ENCODE data around the gene ECM1. TPM values are rescaled to one million over a fixed set of nuclear protein-coding genes. Genes with fewer than 3 reads are reported as not detected.

ECM1 gene
- total RNA-seq, 1 donor from 2014 or later = 1.2 TPM

- intact Hi-C loops (cut with micrococcal nuclease) = loop anchor here (10.0 kb wide), 1 partner anchor 257 kb away; the partner anchor contains the start of gene CA14
Observed at GRCh38 chr1:150511985-150512660, 4.2 kb downstream of the ECM1 start.

DNA sequence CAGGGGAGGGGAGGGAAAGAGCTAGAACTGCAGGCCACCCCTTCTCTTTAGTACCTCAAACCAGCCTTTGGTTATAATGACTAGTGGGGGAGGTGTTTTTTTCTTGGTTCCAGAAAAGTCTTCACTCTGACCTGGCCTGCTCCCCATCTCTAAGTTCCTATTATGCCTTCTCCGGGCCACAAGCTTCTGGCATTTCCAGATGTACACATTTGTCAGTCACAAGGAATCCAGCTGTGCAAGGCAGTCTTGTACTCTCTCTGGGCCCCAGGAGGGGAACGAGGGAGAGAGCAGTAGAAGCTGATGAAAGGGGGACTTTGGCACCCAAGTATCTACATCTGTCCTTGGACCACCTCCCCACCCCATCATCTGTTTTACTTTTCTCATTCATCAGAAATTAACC, 4.9 kb downstream of the ECM1 start:
- intact Hi-C loops (cut with micrococcal nuclease) = loop anchor here (10.0 kb wide), 1 partner anchor 258 kb away; the partner anchor contains the start of gene CA14

- intact Hi-C loops (cut with micrococcal nuclease) = loop anchor here (10.0 kb wide), 1 partner anchor 259 kb away; the partner anchor contains the start of gene CA14
Observed at GRCh38 chr1:150513351-150513791, 5.5 kb downstream of the ECM1 start.

DNA sequence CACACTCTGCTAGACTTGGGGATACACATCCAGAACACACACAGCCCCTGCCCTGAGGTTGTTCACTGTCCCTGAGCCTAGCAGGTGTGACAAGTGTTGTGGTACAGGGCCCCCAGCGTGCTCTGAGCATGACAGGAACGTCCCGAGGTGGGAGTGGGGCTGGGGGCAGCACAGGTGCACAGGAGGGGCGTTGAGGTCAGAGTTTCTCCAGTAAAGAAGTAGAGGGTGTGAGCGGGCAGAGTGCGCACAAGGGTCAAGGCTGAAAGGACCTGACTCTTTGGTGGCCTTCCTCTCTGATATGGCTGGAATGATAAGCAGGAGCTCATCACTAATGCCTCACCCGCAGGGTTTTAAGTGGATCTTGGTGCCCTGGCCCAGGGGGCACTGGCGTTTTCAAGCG, 6.4 kb downstream of the ECM1 start:
- intact Hi-C loops (cut with micrococcal nuclease) = loop anchor here (10.0 kb wide), 1 partner anchor 259 kb away; the partner anchor contains the start of gene CA14

DNA sequence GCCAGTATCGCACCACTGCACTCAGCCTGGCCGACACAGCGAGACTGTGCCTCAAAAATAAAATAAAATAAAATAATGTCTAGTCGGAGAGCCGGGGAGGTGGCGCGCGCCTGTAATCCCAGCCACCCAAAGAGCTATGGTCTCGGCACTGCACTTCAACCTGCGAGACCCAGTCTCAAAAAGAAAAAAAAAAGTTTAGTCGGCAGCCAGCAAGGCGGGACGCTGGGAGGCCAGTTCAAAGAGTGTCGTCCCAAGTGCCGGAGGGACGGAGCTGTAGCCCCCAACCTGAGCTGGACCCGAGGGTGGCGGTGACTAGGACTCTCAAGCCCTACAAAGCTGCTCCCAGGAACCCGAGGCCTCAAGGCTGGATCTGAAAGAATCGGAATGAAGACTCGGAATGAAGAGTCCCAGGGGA, 7.0 kb downstream of the ECM1 start:
- intact Hi-C loops (cut with micrococcal nuclease) = loop anchor here (1.0 to 10.0 kb wide), 3 partner anchors 28 to 260 kb away; partner anchors contain the start of genes CA14 and TARS2

DNA sequence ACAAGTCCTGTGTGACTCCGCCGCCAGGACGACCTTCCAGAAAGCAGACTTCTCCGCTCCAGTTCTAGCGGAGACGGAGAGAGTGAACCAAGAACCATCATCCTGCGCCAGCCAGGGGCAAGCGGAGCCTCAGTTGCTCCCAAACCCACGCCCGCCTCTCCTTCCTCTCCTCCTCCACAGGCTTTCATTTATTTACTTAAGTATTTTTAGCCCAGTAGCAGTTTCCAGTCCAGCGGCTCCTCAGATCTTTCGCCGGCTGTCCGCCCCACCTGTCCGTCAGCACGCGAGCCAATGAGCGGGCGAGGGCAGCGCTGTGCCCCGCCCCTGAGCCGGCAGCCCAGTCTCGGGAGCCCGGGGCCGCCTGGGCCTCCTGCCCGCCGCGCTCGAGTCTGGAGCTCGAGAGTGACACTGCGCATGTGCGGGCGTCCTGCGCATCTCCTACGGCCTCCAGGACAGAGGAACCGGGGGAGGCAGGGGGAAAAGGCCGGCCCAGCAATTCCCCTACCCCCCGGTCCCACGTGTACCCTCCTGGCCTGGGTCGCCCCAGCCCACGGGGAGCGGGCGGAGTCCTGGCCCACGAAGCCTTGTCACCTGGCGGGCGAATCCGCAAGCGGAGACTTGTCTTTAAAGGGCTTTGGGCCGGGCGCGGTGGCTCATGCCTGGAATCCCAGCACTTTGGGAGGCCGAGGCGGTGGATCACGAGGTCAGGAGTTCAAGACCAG, 7.6 kb downstream of the ECM1 start, which contains the start of gene FALEC:
Gene FALEC, plus strand, starts transcription at position 425 of the 722 bp plus-strand sequence.
- intact Hi-C loops (cut with micrococcal nuclease) = loop anchor here (1.0 to 10.0 kb wide), 3 partner anchors 28 to 261 kb away; partner anchors contain the start of genes CA14 and TARS2

DNA sequence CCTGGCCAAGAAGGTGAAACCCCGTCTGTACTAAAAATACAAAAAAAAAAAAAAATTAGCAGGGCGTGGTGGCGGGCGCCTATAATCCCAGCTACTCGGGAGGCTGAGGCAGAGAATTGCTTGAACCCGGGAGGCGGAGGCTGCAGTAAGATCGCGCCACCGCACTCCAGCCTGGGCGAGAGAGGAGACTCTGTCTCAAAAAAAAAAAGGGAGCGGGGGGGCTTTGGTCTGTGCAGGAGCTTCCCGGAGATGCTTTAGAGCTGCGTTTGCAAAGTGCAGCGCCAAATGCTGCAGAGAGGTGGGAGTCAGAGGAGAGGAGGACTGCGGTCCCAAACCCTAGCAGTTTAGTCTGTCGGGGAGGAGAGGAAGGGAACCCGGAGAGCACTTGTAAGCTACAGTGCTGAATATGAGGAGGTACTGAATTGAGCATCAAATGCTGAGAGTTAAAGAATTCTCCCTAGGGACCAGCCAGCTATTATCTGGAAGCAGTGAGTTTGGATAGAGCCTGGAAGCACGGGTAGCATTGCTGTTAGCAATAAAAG, 8.2 kb downstream of the ECM1 start:
- intact Hi-C loops (cut with micrococcal nuclease) = loop anchor here (10.0 kb wide), 1 partner anchor 261 kb away; the partner anchor contains the start of gene CA14

- intact Hi-C loops (cut with micrococcal nuclease) = loop anchor here (10.0 kb wide), 1 partner anchor 262 kb away; the partner anchor contains the start of gene CA14
Observed at GRCh38 chr1:150516616-150517015, 8.7 kb downstream of the ECM1 start.

DNA sequence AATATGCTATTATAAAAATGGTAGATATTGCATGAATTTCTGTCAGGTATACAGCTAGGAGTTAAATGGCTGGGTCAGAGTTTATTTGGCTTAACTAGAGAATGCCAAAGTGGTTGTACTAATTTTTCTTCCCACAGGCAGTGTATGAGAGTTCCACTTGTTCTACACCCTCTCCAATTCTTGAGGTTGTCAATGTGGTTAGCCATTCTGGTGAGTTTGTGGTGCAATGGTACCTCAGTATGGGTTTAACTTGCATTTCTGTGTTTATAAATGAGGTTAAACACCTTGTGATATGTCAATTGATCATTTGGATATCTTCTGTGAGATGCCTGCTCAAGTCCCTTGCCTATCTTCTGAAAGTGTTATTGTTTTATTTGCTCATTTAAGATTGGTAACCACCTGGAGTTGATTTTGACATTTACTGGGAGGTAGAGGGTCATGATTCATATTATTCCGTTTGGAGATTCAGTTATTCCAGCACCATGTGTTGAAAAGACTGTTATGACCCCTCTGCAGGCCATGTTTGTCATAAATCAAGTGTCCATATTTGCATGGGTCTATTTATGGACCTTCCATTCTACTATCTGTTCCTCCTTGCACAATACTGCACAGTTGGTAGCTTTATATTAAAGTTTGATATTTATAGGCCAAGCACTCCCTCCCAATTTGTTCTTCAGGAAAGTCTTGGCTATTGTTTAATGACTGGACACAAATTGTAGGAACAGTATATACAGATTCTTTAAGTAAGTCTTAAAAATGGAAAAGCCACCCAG, 13.5 kb downstream of the ECM1 start:
- intact Hi-C loops (cut with micrococcal nuclease) = no loop called here

DNA sequence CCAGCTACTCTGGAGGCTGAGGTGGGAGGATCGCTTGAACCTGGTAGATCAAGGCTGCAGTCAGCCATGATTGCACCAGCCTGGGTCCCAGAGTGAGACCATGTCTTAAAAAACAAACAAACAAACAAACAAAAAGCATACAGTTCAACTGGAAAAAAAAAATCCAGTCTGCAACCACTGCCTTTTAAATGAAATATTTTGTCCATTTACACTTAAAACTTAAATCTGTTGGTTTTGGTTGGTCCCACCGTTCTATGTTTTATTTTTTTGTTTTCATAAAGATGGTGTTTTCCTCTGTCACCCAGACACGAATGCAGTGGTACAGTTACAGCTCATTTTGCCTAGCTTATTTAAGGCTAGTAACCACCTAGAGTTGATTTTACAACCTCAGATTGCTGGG, 17.4 kb downstream of the ECM1 start:
- intact Hi-C loops (cut with micrococcal nuclease) = no loop called here

- intact Hi-C loops (cut with micrococcal nuclease) = no loop called here
Observed at GRCh38 chr1:150528196-150528595, 20.3 kb downstream of the ECM1 start.

DNA sequence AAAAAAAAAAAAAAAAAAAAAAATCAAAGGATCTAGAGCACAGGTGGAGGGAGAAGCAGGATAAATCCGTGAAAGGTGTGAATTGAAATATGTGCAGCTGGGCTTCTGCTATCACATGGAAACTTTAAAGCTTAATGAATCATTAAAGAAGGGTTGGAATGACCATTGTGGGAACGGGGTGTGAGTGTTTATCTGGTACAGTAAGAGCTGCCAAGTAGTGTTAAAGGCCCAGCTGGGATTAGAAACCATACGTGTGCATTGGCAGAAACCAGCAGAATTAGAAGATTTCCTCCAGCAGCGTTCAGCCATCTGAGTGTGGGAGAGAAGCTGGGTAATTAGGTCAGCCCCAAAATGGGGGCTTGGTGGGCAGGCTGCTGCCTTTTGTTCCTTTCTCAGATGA, 21.1 kb downstream of the ECM1 start:
- intact Hi-C loops (cut with micrococcal nuclease) = no loop called here

DNA sequence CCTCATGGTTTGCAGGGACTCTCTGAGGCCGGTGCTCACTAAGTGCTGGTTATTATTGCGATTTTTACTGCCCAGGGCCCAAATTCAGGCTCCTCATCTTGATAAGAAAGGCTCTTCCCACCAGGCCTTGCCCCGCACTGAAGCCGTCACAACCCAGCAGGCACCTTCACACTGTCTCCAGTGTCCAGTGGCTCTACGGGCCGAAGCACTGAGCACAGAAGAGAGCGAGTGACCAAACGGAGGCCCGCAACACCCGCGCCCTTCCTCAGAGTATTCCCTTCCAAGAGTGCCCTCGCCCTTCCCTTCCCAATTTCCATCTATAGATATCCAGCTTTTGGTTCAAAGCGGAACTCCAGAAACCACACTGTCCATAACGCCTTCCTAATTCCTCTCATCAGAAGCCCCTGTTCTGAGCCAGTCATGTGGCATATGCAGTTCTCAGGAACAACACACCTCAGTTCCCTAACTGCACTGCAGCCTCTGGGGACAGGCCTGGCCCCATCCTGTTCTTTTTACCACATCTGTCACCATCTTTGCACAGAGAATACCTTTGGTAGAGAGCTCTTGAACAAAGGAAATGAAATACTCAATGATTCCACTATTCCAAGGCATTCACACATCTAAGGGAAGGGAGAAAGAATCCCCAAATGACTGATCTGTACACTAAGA, 22.7 kb downstream of the ECM1 start:
- intact Hi-C loops (cut with micrococcal nuclease) = loop anchor here (5.0 kb wide), 1 partner anchor 68 kb away; no protein-coding TSS in a partner anchor

GRCh38 chr1:150532860-150533259, 25.0 kb downstream of the ECM1 start:
- intact Hi-C loops (cut with micrococcal nuclease) = loop anchor here (5.0 kb wide), 1 partner anchor 71 kb away; no protein-coding TSS in a partner anchor

- intact Hi-C loops (cut with micrococcal nuclease) = loop anchor here (5.0 kb wide), 1 partner anchor 72 kb away; no protein-coding TSS in a partner anchor
Observed at GRCh38 chr1:150534002-150534401, 26.1 kb downstream of the ECM1 start.

- intact Hi-C loops (cut with micrococcal nuclease) = no loop called here
Observed at GRCh38 chr1:150535511-150536287, 27.8 kb downstream of the ECM1 start.

GRCh38 chr1:150536836-150537731, 29.2 kb downstream of the ECM1 start:
- intact Hi-C loops (cut with micrococcal nuclease) = no loop called here

Measured in T-helper 2 cell treated with Interferon-gamma antibody and Interleukin-4, amounts not matched to agents 100 ng/mL and 5 ng/mL, for 36 hours (primary cell).